CD1c-positive myeloid dendritic cell (primary cell): ENCODE results near the gene TACR1.

Experiments used
- DNase-seq: peaks from one replicate; pipeline ENCODE4 v3.0.0-alpha.2; 2016; ENCODE audit errors: extremely low spot score

Gene TACR1

GRCh38 chr2:75047189-75047991 lies 151.9 kb downstream of the TACR1 start:
- no peak for DNase-seq

GRCh38 chr2:75045526-75046050 lies 153.7 kb downstream of the TACR1 start:
- DNase-seq, result no peak

GRCh38 chr2:75044291-75044690 lies 155.0 kb downstream of the TACR1 start:
- no peak for DNase-seq

GRCh38 chr2:75042823-75043222 lies 156.5 kb downstream of the TACR1 start:
- DNase-seq, result no peak

GRCh38 chr2:75041731-75042600 lies 157.4 kb downstream of the TACR1 start:
- DNase-seq, result peak; percentile 42

- no peak for DNase-seq
Measured at GRCh38 chr2:75041226-75041625, 158.1 kb downstream of the TACR1 start.

GRCh38 chr2:75035444-75036353 lies 163.6 kb downstream of the TACR1 start:
- peak; percentile 42 for DNase-seq

- no peak for DNase-seq
Measured at GRCh38 chr2:75033516-75033915, 165.8 kb downstream of the TACR1 start.

GRCh38 chr2:75031906-75032803 lies 167.2 kb downstream of the TACR1 start:
- DNase-seq, result no peak

- DNase-seq, result no peak
Measured at GRCh38 chr2:75031171-75031570, 168.1 kb downstream of the TACR1 start.

- no peak for DNase-seq
Measured at GRCh38 chr2:75030218-75031009, 168.9 kb downstream of the TACR1 start.

- DNase-seq, result no peak
Measured at GRCh38 chr2:75027886-75028285, 171.4 kb downstream of the TACR1 start.

GRCh38 chr2:75025633-75026380 lies 173.5 kb downstream of the TACR1 start:
- DNase-seq, result no peak

GRCh38 chr2:75025216-75025615 lies 174.1 kb downstream of the TACR1 start:
- DNase-seq, result no peak

- no peak for DNase-seq
Measured at GRCh38 chr2:75023666-75024455, 175.5 kb downstream of the TACR1 start.

- DNase-seq, result no peak
Measured at GRCh38 chr2:75022516-75022915, 176.8 kb downstream of the TACR1 start.

- DNase-seq, result no peak
Measured at GRCh38 chr2:75021672-75022071, 177.6 kb downstream of the TACR1 start.

GRCh38 chr2:75020476-75020875 lies 178.8 kb downstream of the TACR1 start:
- DNase-seq, result no peak
